ENCODE data around the gene HJURP.

DNA sequence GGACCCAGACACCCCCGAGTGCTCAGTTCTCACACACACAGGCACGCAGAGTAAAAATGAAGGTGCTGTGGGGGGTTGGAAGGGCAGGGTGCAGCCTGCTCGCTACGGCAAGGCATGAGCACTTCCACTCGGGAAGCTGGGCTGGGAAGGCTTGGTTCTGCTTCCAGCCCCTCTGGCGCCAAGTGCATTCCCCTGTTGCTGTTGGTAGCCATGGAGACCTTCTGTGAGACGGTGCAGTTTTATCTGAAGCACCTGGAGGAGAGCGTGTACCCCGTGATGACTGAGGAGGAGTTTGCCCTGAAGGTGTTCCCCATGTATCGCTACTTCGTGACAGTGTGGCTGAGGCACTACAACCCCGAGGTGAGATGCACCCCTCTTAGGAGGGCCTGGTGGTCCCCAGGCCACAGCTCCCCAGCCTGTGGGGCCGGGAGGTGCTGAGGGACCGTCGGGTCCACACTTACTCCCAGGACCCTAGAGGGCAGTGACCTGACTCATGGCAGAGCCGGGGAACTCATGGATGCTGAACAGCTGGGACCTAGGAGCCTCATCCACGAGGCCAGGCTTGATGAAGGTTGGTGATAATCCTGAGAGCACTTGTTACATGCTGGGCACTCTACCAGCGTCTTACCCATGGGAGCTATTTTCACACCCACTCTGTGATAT lies 60.7 kb downstream of the HJURP start:
- no peak for TF ChIP-seq ZNF696 (CRISPR knock-in tag; conservative IDR thresholded peaks at IDR 0.05)
- TF ChIP-seq, protein P1, sequence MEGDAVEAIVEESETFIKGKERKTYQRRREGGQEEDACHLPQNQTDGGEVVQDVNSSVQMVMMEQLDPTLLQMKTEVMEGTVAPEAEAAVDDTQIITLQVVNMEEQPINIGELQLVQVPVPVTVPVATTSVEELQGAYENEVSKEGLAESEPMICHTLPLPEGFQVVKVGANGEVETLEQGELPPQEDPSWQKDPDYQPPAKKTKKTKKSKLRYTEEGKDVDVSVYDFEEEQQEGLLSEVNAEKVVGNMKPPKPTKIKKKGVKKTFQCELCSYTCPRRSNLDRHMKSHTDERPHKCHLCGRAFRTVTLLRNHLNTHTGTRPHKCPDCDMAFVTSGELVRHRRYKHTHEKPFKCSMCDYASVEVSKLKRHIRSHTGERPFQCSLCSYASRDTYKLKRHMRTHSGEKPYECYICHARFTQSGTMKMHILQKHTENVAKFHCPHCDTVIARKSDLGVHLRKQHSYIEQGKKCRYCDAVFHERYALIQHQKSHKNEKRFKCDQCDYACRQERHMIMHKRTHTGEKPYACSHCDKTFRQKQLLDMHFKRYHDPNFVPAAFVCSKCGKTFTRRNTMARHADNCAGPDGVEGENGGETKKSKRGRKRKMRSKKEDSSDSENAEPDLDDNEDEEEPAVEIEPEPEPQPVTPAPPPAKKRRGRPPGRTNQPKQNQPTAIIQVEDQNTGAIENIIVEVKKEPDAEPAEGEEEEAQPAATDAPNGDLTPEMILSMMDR (IDR thresholded peaks at IDR 0.05 in 2 of 3, conservative IDR thresholded peaks at IDR 0.05 in 1 of 3; ENCODE audit: insufficient read depth in 2 of 3, low read depth in 1 of 3, low read length in 3 of 3) = no peak

Measured in K562 (cell line).